ENCODE results near the gene ZNF428. TPM values are rescaled to one million over a fixed set of nuclear protein-coding genes. Genes with fewer than 3 reads are reported as not detected.

ZNF428 gene
- polyA plus RNA-seq, 4 donors, result 16.8 to 43.2 (median 25.3) TPM

DNA sequence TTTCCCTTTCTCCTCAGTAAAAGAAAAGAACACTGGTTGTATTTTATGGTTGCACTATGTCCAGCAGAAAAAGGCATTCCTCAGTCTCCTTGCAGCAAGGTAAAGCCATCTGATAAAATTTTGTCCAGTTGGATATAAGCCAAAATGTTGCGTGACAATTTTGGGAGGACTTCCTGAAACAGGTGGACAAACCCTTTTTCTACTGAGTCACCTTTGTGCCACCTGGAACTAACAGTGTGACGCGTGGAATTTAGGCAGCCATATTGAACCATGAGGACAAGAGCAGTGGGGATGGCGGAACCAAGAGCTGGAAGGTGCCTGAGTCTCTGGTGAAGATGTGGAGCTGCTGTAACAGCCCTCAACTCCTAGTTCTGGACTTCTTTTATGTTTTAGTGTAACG, 12.1 kb upstream of the ZNF428 start:
- no peak for FAIRE-seq
- H3K4me1 ChIP-seq (ENCODE audit: control insufficient read depth in 3 of 3, insufficient read depth in 2 of 3, low read depth in 1 of 3, low read length in 2 of 3), result peaks cover 0 to 10% (median 0%) of the 10 kb centered on the region in 3 donors
- 81 to 88% (median 87%) methylated on average over 5 of the region's 5 CpGs for WGBS, 3 donors
- no peak for DNase-seq
- no peak overlapping the region for H3K27ac ChIP-seq (ENCODE audit: low read depth in 1 of 3, low read length in 2 of 3)
- H3K9me3 ChIP-seq (ENCODE audit: control insufficient read depth in 2 of 2, insufficient read depth in 1 of 2, low read depth in 1 of 2, low read length in 1 of 2), result no peaks in the 10 kb centered on the region
- no peak overlapping the region for H3K4me3 ChIP-seq (ENCODE audit: low read depth in 1 of 3, low read length in 3 of 3)
- peaks cover 0 to 6% (median 0%) of the 10 kb centered on the region in 3 donors for H3K36me3 ChIP-seq (ENCODE audit: control insufficient read depth in 3 of 3, insufficient read depth in 2 of 3, low read depth in 1 of 3, low read length in 3 of 3)
- peaks cover 0 to 3% (median 0%) of the 10 kb centered on the region in 3 donors for H3K27me3 ChIP-seq (ENCODE audit: control insufficient read depth in 3 of 3, insufficient read depth in 3 of 3, low read length in 3 of 3)

- Histone ChIP-seq H3K9me3 (ENCODE audit: control insufficient read depth in 2 of 2, insufficient read depth in 1 of 2, low read depth in 1 of 2, low read length in 1 of 2) (no peaks in the 10 kb centered on the region), H3K4me3 (ENCODE audit: low read depth in 1 of 3, low read length in 3 of 3) (no peak overlapping the region), H3K27ac (ENCODE audit: low read depth in 1 of 3, low read length in 2 of 3) (no peak overlapping the region), H3K27me3 (ENCODE audit: control insufficient read depth in 3 of 3, insufficient read depth in 3 of 3, low read length in 3 of 3) (peaks cover 0 to 3% (median 0%) of the 10 kb centered on the region in 3 donors), H3K4me1 (ENCODE audit: control insufficient read depth in 3 of 3, insufficient read depth in 2 of 3, low read depth in 1 of 3, low read length in 2 of 3) (peaks cover 0 to 2% (median 0%) of the 10 kb centered on the region in 3 donors), H3K36me3 (ENCODE audit: control insufficient read depth in 3 of 3, insufficient read depth in 2 of 3, low read depth in 1 of 3, low read length in 3 of 3) (peaks cover 0 to 7% (median 0%) of the 10 kb centered on the region in 3 donors)
- no peak for DNase-seq
- WGBS, 3 donors, result 85 to 95% (median 94%) methylated on average over 3 of the region's 3 CpGs
- no peak for FAIRE-seq
Observed at GRCh38 chr19:43628646-43629326, 9.4 kb upstream of the ZNF428 start.

- Histone ChIP-seq H3K4me1 (ENCODE audit: control insufficient read depth in 3 of 3, insufficient read depth in 2 of 3, low read depth in 1 of 3, low read length in 2 of 3) (peaks cover 0 to 2% (median 0%) of the 10 kb centered on the region in 3 donors), H3K36me3 (ENCODE audit: control insufficient read depth in 3 of 3, insufficient read depth in 2 of 3, low read depth in 1 of 3, low read length in 3 of 3) (peaks cover 0 to 14% (median 0%) of the 10 kb centered on the region in 3 donors), H3K4me3 (ENCODE audit: low read depth in 1 of 3, low read length in 3 of 3) (no peak overlapping the region), H3K27ac (ENCODE audit: low read depth in 1 of 3, low read length in 2 of 3) (no peak overlapping the region), H3K27me3 (ENCODE audit: control insufficient read depth in 3 of 3, insufficient read depth in 3 of 3, low read length in 3 of 3) (peaks cover 0 to 3% (median 0%) of the 10 kb centered on the region in 3 donors), H3K9me3 (ENCODE audit: control insufficient read depth in 2 of 2, insufficient read depth in 1 of 2, low read depth in 1 of 2, low read length in 1 of 2) (no peaks in the 10 kb centered on the region)
- no peak for FAIRE-seq
- 65 to 77% (median 75%) methylated on average over 17 of the region's 17 CpGs for WGBS, 3 donors
- DNase-seq, result no peak
Observed at GRCh38 chr19:43626838-43627237, 7.4 kb upstream of the ZNF428 start.

- H3K27ac ChIP-seq (ENCODE audit: low read depth in 1 of 3, low read length in 2 of 3), result no peak overlapping the region
- H3K27me3 ChIP-seq (ENCODE audit: control insufficient read depth in 3 of 3, insufficient read depth in 3 of 3, low read length in 3 of 3), result peaks cover 0 to 3% (median 0%) of the 10 kb centered on the region in 3 donors
- FAIRE-seq (no peak), DNase-seq (no peak)
- WGBS, 3 donors, result 74 to 84% (median 78%) methylated on average over 28 to 32 of the region's 32 CpGs
- peaks cover 0 to 14% (median 0%) of the 10 kb centered on the region in 3 donors for H3K36me3 ChIP-seq (ENCODE audit: control insufficient read depth in 3 of 3, insufficient read depth in 2 of 3, low read depth in 1 of 3, low read length in 3 of 3)
- peaks cover 0 to 2% (median 0%) of the 10 kb centered on the region in 3 donors for H3K4me1 ChIP-seq (ENCODE audit: control insufficient read depth in 3 of 3, insufficient read depth in 2 of 3, low read depth in 1 of 3, low read length in 2 of 3)
- no peaks in the 10 kb centered on the region for H3K9me3 ChIP-seq (ENCODE audit: control insufficient read depth in 2 of 2, insufficient read depth in 1 of 2, low read depth in 1 of 2, low read length in 1 of 2)
- no peak overlapping the region for H3K4me3 ChIP-seq (ENCODE audit: low read depth in 1 of 3, low read length in 3 of 3)
Observed at GRCh38 chr19:43625918-43626579, 6.6 kb upstream of the ZNF428 start.

DNA sequence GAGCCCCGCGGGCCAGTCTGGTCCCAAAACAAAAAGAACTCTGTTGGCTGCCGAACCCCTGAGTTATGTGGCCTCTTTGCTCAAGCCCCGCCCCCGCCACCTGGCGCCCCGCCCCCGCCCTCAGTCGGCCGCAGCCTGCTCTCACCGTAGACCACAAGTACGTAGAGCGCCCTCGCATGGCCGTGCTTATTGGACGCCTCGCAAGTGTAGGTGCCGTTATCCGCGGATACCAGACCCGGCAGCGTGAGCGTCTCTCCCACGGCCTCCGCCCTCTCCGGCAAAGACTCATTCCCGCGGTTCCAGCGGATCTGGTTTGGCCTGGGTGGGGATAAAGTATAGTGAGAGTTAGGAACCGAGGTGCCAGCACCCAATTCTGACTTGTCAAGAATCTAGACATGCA, 5.5 kb upstream of the ZNF428 start:
- Histone ChIP-seq H3K27me3 (ENCODE audit: control insufficient read depth in 3 of 3, insufficient read depth in 3 of 3, low read length in 3 of 3) (peaks cover 0 to 3% (median 0%) of the 10 kb centered on the region in 3 donors), H3K36me3 (ENCODE audit: control insufficient read depth in 3 of 3, insufficient read depth in 2 of 3, low read depth in 1 of 3, low read length in 3 of 3) (peaks cover 0 to 14% (median 0%) of the 10 kb centered on the region in 3 donors), H3K4me1 (ENCODE audit: control insufficient read depth in 3 of 3, insufficient read depth in 2 of 3, low read depth in 1 of 3, low read length in 2 of 3) (peaks cover 0 to 6% (median 5%) of the 10 kb centered on the region in 3 donors), H3K4me3 (ENCODE audit: low read depth in 1 of 3, low read length in 3 of 3) (no peak overlapping the region), H3K9me3 (ENCODE audit: control insufficient read depth in 2 of 2, insufficient read depth in 1 of 2, low read depth in 1 of 2, low read length in 1 of 2) (no peaks in the 10 kb centered on the region), H3K27ac (ENCODE audit: low read depth in 1 of 3, low read length in 2 of 3) (no peak overlapping the region)
- 26 to 58% (median 52%) methylated on average over 30 of the region's 30 CpGs for WGBS, 3 donors
- FAIRE-seq (no peak), DNase-seq (peak; percentile 52 to 55)

GRCh38 chr19:43623889-43624670, 4.7 kb upstream of the ZNF428 start:
- H3K36me3 ChIP-seq (ENCODE audit: control insufficient read depth in 3 of 3, insufficient read depth in 2 of 3, low read depth in 1 of 3, low read length in 3 of 3), result peaks cover 0 to 14% (median 0%) of the 10 kb centered on the region in 3 donors
- peaks cover 0 to 3% (median 0%) of the 10 kb centered on the region in 3 donors for H3K27me3 ChIP-seq (ENCODE audit: control insufficient read depth in 3 of 3, insufficient read depth in 3 of 3, low read length in 3 of 3)
- FAIRE-seq (no peak), DNase-seq (no peak)
- peaks cover 0 to 6% (median 6%) of the 10 kb centered on the region in 3 donors for H3K4me1 ChIP-seq (ENCODE audit: control insufficient read depth in 3 of 3, insufficient read depth in 2 of 3, low read depth in 1 of 3, low read length in 2 of 3)
- H3K27ac ChIP-seq (ENCODE audit: low read depth in 1 of 3, low read length in 2 of 3), result no peak overlapping the region
- WGBS, 3 donors, result 83 to 93% (median 91%) methylated on average over 35 of the region's 35 CpGs
- no peaks in the 10 kb centered on the region for H3K9me3 ChIP-seq (ENCODE audit: control insufficient read depth in 2 of 2, insufficient read depth in 1 of 2, low read depth in 1 of 2, low read length in 1 of 2)
- no peak overlapping the region for H3K4me3 ChIP-seq (ENCODE audit: low read depth in 1 of 3, low read length in 3 of 3)

GRCh38 chr19:43622956-43623355, 3.5 kb upstream of the ZNF428 start:
- DNase-seq (no peak), FAIRE-seq (no peak)
- Histone ChIP-seq H3K27me3 (ENCODE audit: control insufficient read depth in 3 of 3, insufficient read depth in 3 of 3, low read length in 3 of 3) (peaks cover 0 to 3% (median 0%) of the 10 kb centered on the region in 3 donors), H3K27ac (ENCODE audit: low read depth in 1 of 3, low read length in 2 of 3) (no peak overlapping the region), H3K36me3 (ENCODE audit: control insufficient read depth in 3 of 3, insufficient read depth in 2 of 3, low read depth in 1 of 3, low read length in 3 of 3) (peaks cover 0 to 14% (median 0%) of the 10 kb centered on the region in 3 donors), H3K4me1 (ENCODE audit: control insufficient read depth in 3 of 3, insufficient read depth in 2 of 3, low read depth in 1 of 3, low read length in 2 of 3) (peaks cover 0 to 9% (median 9%) of the 10 kb centered on the region in 3 donors), H3K4me3 (ENCODE audit: low read depth in 1 of 3, low read length in 3 of 3) (no peak overlapping the region), H3K9me3 (ENCODE audit: control insufficient read depth in 2 of 2, insufficient read depth in 1 of 2, low read depth in 1 of 2, low read length in 1 of 2) (no peaks in the 10 kb centered on the region)
- 80 to 92% (median 85%) methylated on average over 1 of the region's 1 CpG for WGBS, 3 donors

GRCh38 chr19:43622070-43622469, 2.6 kb upstream of the ZNF428 start:
- Histone ChIP-seq H3K4me1 (ENCODE audit: control insufficient read depth in 3 of 3, insufficient read depth in 2 of 3, low read depth in 1 of 3, low read length in 2 of 3) (peaks cover 0 to 9% (median 9%) of the 10 kb centered on the region in 3 donors), H3K27ac (ENCODE audit: low read depth in 1 of 3, low read length in 2 of 3) (no peak overlapping the region), H3K9me3 (ENCODE audit: control insufficient read depth in 2 of 2, insufficient read depth in 1 of 2, low read depth in 1 of 2, low read length in 1 of 2) (no peaks in the 10 kb centered on the region), H3K4me3 (ENCODE audit: low read depth in 1 of 3, low read length in 3 of 3) (no peak overlapping the region), H3K27me3 (ENCODE audit: control insufficient read depth in 3 of 3, insufficient read depth in 3 of 3, low read length in 3 of 3) (peaks cover 0 to 3% (median 0%) of the 10 kb centered on the region in 3 donors), H3K36me3 (ENCODE audit: control insufficient read depth in 3 of 3, insufficient read depth in 2 of 3, low read depth in 1 of 3, low read length in 3 of 3) (peaks cover 0 to 14% (median 0%) of the 10 kb centered on the region in 3 donors)
- 65 to 79% (median 73%) methylated on average over 4 of the region's 4 CpGs for WGBS, 3 donors
- DNase-seq, result no peak
- no peak for FAIRE-seq

Data from small intestine (tissue), 7 donors.